DLD1 (cell line): ENCODE data around the gene SPRYD7.
"Not testable (repeated sequence)": the region's sequence is repeated elsewhere in the genome, so short reads cannot be mapped to it uniquely, and the experiment has no call there.

Experiments used
- in situ Hi-C: cut with HindIII; loops from 2 replicates; pipeline ENCODE4 v1.10.0; 2017; ENCODE audit warnings: low sequenced_read_pairs

The SPRYD7 gene

DNA sequence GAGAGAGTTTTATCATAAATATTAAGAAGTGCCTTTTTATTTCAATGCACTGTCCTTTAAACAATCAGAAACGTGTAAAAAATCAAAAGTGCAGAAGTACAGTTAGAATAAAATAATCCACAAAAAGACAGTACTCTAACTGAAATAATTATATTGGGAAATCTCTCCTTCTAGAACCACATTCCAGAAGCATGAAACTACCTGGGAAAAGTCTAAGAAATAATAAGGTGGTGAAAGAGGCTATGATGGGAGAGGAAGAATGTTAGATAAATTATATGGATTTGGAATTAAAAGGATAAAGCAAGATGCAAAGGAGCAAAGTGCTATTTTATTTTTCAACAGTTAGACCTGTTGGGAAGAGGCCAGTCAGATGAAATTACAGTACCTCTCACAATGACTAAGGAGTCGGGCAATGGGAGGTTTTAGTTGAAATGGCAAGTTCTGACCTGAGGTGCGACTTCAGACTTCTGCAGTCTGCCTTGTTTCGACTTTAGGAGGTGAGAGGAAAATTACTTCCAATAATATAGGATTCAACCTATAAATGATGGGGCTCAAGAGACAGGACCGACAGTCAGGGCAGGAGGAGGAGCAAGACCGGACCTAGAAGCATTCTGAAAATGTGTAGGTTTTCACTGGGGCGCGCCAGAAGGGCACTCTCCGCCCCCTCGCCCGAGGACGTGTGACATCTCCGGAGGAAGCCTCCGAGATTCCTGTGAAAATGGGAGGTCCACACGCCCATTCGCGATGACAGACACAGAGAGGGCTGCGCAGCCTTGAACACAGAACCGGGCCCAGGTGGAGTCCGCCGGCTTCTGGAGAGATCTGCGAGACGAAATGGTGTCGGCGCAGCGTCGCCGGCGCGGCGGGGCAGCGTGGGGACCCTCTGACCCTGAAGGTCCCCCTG is 717 bp downstream of the SPRYD7 start:
- in situ Hi-C loops = no loop called here

DNA sequence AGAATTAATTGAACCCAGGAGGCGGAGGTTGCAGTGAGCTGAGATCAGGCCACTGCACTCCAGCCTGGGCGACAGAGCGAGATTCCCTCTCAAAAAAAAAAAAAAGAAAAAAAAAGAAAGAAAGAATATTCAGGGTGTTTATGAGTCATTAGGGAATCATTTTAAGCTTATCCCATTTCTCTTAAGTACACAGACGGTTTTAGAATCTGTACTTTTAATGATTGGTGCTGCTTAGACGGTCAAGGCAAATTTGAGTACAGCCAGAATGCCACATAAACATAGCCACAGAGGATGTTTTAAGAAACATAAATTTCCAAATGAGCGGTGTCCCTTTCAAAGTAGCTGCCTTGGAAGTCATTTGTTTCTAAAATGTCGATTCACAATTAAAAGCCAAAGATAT is 2.6 kb downstream of the SPRYD7 start:
- in situ Hi-C loops = no loop called here

DNA sequence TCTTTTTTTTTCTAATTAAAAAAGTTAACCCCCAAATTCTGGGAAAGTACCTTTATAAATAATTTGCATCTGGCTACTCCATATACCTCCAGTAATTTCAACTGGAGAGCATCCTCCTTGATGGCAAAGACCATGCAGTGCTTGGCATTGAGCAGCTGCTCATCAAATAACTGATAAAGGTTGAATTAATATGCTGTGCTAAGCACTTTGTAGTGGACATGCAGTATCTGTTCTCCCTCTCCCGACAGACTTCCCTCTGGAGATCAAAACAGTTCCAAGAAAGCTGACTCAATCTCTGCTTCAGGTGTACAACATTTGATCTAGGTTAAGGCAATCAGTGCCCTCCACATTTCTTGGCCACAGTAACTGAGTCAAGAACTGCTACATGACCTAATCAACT is 3.3 kb downstream of the SPRYD7 start:
- in situ Hi-C loops = no loop called here

DNA sequence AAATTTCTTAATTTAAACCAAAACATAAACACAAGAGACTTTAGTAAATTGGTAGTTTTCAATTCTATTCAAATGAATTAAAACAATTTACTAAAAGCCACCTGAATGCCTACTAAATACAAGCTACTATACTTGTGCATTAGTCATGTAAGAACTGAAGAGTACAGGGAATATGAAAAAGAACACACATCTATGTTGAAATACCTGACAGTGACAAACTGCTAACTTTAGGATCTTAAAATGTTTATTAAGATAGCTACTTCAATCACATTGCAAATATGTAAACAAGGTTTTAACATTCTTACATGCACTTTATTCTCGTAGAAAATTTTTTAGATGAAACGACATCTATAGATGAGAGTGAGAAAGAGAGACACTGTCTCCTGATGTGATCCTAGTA is 4.1 kb downstream of the SPRYD7 start:
- in situ Hi-C loops = no loop called here

DNA sequence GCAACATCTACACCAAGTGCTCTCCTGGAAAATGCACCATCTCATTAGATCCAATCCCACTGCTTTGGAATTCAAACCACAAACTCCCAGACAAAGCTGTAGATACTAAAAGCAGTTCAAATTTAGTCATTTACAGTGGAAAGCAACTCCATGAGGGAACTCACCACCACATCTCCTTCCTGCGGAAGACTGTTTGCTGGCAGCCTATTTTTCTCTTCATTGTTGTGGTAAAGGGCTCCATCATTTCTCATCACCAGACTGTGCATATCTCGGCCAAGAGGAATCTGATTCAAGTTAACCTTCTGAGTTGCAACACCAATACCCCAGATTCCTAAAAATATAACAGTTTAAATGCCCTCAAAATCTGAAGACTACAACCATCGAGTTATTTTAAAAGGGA is 8.4 kb downstream of the SPRYD7 start:
- in situ Hi-C loops = no loop called here

DNA sequence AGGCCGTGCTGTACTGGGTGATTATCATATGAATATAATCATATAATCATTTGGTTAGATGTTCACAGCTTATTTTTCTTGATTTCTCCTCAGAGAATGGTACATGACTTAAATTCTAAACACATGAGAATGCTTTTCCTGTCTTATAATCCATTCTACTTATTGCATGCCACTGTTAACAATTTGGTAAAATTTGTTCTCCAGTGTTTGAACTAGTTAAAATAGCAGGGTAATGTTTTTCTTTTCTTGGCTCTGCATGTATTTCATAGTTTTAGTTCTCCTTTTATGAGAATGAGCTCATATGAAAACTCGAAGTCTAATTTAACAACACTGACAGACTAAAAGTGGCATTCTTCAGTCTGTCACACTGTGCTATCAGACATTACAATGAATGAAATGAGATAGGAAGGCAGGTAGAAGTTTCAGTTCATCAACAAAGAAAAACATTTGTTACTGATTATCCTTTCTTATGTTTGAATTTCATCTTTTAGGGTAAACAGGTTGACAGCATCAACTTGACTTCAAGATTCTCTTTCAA is 10.2 kb downstream of the SPRYD7 start:
- in situ Hi-C loops = no loop called here

DNA sequence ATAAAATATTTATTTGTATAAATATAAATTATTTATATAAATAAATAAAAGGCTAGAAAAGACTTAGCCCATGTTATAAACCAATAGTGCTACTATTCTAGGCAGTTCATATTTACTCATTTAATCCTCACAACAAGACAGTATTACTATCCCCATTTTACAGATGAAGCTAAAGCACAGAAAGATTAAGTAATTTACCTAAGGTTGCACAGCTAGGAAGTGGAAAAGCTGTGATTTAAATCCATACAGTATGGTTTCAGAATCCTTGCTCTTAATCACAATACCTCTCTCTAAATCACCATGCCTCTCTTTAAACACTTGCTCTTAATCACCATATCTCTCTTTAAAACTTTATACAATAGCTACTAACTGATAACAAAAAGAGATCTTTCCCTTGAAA is 13.8 kb downstream of the SPRYD7 start:
- in situ Hi-C loops = no loop called here

DNA sequence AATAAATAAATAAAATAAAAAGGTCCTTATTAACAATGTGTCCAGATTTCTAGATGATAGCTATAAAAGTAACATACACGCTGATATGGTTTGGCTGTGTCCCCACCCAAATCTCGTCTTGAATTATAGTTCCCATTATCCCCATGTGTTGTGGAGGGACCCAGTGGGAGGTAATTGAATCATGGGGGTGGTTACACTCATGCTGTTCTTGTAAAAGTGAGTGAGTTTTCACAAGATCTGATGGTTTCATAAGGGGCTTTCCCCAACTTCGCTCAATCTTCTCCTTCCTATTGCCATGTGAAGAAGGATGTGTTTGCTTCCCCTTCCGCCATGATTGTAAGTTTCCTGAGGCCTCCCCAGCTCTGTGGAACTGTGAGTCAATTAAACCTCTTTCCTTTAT is 15.2 kb downstream of the SPRYD7 start:
- in situ Hi-C loops = not testable (repeated sequence)

DNA sequence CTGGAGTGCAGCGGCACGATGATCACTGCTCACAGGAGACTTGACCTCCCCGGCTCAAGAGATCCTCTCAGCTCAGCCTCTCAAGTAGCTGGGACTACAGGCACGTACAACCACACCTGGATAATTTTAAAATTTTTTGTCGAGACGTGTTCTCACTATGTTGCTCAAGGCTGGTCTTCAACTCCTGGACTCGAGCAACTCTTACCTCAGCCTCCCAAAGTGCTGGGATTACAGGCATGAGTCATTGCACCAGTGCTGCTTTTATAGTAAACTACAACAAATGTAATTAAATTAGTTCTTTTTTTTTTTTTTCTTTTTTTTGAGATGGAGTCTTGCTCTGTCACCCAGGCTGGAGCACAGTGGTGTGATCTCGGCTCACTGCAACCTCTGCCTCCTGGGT is 18.0 kb downstream of the SPRYD7 start:
- in situ Hi-C loops = not testable (repeated sequence)

DNA sequence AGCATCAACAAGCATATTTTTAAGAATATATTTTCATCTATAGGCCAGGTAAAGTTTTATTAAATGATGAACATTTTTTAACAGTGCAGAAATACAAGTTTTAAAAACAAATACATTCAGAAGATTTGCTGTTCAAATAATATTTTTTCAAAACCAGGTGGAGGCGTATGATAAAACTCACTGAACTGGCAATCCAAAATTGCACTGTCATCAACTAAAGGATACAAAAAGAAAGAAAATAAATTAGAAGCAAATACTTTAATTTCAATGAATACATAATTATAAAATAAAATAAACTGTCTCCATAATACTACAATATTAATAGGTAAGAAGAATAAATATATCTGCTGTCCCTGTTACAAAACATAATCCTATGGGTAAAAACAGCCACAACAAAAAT is 21.2 kb downstream of the SPRYD7 start:
- in situ Hi-C loops = no loop called here

DNA sequence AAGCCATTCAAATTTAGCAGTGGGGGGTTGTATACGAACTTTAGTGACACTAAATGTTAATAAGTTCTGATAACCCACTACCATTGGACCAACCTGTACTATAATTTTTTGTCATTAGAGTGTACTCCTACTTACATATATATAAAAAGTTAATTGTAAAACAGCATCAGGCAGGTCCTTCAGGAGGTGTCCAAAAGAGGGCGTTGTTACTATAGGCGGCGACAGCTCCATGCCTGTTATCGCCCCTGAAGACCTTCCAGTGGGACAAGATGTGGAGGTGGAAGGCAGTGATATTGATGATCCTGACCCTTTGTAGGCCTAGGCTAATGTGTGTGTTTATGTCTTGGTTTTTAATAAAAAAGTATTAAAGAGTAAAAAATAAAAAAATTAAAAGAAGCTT is 27.5 kb downstream of the SPRYD7 start:
- in situ Hi-C loops = no loop called here

DNA sequence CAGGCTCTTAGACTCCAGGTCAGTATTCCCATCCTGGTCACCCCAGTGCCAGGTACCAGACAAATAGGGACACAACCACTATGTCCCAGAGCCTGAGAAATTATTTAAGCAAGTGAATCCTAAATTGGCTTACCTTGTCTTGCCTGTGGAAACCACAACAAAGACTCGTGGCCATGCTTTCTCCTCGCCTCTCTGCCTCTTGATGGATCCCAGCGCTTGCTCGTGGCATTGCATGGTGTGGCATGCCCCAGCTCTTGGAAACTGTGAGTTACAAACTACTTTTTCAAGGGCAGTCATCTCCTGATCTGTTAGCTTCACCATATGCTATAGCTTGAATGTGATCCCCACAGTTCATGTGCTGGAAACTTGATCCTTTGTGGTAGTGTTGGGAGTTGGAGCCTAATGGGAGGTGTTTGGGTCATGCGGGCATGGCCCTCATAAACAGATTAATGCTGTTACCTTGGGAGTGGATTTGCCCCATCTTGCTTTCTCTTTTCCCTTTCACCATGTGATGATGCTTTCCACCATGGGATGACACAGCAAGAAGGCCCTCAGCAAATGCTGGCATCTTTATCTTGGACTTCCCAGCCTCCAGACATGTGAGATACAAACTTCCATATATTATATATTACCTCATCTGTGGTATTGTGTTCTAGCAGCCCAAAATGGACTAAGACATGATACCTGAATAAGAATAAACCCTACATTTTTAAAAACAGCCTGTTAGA is 31.2 kb downstream of the SPRYD7 start:
- in situ Hi-C loops = no loop called here

DNA sequence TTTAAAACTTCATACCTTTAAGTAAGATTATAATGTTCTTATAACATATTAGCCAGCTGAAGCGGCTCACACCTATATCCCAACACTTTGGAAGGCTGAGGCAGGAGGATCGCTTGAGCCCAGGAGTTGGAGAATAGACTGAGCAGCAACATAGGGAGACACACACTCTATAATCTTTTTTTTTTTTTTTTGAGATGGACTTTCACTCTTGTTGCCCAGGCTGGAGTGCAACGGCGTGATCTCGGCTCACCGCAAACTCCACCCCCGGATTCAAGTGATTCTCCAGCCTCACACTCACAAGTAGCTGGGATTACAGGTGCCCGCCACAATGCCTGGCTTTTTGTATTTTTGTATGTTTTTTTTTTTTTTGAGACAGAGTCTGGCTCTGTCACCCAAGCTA is 37.3 kb downstream of the SPRYD7 start:
- in situ Hi-C loops = no loop called here

DNA sequence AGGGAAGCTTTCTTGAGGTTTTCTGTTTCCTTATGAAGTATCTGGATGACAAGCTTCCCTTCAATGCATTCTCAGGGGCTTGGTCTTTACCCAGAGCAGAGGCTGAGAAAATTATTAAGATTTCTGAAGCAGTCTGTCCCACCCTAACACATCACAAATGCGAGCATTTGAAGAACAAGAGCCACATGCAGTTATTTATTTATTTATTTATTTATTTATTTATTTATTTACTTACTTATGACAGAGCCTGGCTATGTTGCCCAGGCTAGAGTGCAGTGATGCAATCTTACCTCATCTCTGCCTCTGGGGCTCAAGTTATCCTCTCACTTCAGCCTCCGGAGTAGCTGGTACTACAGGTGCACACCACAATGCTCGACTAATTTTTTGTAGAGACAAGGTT is 38.4 kb downstream of the SPRYD7 start:
- in situ Hi-C loops = no loop called here

DNA sequence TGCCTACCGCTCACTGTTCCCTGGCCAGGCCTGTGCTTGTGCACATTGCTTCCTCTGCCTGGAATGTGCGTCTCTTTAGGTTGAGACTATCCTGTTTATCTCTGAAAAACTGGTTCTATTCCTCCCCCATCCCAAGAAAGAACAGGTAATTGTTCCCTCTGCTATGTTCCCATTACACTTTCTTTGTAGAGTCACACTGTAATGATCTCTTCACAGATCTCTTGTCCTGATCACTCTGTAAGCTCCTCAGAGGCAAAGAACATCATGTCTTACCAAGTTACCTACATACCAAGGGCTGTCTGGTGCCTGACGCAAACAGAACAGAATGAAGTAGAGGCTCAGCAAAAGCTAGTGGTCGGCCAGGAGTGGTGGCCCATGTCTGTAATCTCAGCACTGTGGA is 40.3 kb downstream of the SPRYD7 start:
- in situ Hi-C loops = no loop called here

DNA sequence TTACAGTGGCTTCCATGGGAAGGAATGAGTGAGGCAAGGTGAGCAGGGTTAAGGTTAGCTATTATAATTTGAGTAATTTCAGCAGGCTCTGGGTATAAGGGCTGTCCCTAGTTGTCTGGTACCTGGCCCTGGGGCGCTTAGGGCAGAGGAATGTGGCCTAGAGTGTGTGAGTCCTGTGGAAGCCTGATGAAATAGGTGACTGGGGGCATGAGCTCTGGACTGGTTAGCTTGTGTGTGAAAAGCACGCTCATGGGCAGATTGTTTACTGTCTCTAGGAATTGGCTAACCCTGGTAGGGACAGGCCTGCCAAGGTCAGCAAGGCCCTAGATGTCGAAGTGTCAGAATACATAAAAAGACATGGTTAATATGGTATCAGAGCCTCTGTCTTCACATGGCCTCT is 42.5 kb downstream of the SPRYD7 start:
- in situ Hi-C loops = no loop called here

DNA sequence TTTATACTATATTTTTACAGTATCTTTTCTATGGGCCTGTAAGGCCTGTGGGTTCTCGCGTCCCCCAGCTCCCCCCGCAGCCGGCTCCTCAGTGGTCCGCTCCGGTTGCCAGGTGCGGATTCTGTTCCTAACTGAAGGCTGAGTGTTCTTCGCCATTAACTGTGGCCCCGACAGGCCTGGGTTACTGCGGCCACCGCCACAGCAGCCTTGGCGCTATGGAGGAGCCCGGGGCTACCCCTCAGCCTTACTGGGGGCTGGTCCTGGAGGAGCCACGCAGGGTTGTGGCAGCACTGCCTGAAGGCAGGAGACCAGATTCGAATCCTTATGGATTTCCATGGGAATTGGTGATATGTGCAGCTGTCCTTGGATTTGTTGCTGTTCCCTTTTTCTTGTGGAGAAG is 45.8 kb downstream of the SPRYD7 start:
- in situ Hi-C loops = no loop called here

DNA sequence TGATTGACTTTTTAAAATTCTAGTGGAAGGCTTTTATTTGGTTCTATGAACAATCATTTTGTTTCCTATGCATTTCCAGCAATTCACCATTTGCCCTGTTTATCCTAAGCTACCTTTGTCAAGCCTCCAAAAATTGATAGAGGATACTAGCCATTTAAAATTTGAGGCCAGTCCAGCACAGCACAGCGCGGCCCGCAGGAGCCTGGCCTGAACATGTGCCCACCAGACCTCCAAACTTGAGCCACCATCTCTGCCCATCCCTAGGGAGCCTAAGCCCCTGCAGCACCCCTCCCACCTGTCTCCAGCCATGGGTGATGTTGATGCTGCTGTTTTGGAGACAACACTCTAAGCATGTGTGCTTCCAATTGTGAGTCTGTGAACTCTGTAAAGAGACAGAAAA is 57.5 kb downstream of the SPRYD7 start:
- in situ Hi-C loops = no loop called here

DNA sequence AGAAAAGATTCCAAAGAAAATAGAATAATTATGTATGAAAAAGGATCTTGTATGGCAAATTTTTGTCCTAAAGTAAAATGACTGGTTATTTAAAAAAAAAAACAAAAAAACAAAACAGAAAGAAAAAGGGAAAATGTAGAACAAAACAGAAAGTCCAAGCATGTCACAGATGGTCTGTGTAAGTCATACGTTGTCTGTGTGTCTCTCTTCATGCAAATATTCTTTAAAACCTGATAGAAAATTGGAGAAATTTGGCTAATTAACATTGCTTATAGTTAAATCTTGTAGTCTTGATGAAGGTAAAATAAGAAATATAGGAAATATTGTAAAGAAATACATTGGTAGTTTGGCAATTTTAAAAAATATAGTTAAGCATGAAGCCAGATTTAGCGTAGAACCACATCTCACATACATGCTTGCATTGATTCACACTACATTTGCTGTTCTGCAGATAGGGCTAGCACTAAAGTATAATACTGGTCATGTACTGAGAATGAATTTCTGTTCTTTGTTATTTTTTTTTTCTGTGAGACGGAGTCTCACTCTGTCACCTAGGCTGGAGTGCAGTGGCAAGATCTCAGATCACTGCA is 58.4 kb downstream of the SPRYD7 start:
- in situ Hi-C loops = no loop called here

DNA sequence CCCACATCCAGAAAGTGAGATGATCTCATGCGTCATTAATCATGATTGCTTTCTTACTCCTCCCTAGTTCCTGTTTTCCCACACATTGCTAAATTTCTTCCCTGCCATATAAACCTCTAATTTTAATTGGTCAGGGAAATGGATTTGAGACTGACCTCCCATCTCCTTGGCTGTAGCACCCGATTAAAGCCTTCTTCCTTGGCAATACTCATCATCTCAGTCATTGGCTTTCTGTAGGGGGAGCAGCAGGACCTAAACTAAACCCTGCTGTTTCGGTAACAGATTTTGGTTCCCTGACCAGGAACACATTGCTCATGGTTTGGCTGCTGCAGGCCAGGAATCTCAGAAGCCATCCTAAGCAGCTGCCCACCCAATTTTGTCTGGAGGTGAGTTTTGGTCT is 61.7 kb downstream of the SPRYD7 start:
- in situ Hi-C loops = no loop called here

DNA sequence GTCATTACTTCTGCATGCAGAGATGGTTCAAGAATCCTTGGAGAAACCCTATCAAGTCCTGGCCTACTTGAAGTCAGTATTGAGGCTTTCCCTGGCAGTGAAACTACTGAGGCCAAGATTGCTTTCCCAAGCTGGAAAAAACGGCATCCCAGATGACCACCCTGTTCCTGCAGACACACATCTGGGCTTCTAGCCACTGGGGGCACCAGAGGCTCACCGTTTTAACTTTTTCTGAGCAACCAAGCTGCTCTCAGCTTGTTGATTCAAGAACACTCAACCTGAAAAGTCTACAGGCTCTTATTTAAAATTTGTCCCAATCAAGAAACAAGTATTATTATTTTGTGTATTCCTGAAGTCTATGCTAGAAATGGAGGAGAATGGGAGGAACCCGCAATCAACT is 66.6 kb downstream of the SPRYD7 start:
- in situ Hi-C loops = no loop called here

DNA sequence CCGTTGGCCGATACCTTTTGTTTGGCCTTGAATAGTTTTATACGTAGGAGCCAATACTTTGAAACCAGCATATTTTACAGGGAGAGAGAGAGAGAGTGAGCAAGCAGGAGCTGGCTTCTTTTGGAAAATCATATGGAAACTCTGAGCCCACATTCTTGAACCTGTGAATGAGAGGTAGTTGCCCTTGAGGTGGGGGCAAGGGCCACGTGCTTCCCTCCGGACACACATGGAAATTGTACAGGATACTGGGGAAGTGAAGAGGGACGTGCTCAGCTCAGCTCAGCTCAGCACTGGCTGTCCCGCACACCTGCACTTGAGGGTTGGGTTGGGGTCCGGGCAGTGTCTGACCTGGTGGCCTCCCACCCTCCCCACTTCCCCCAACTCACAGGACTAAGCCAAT is 68.3 kb downstream of the SPRYD7 start:
- in situ Hi-C loops = no loop called here
